GM19324 (cell line): ENCODE measurements around the gene PLCD3.

Experiments used
- ATAC-seq: cut with Tn5 transposase; IDR thresholded peaks from one replicate; pipeline ENCODE4 v1.9.1; 2021; ENCODE audit warnings: mild to moderate bottlenecking, moderate library complexity; ENCODE audit not compliant: unreplicated experiment, low FRiP score

The PLCD3 gene

DNA sequence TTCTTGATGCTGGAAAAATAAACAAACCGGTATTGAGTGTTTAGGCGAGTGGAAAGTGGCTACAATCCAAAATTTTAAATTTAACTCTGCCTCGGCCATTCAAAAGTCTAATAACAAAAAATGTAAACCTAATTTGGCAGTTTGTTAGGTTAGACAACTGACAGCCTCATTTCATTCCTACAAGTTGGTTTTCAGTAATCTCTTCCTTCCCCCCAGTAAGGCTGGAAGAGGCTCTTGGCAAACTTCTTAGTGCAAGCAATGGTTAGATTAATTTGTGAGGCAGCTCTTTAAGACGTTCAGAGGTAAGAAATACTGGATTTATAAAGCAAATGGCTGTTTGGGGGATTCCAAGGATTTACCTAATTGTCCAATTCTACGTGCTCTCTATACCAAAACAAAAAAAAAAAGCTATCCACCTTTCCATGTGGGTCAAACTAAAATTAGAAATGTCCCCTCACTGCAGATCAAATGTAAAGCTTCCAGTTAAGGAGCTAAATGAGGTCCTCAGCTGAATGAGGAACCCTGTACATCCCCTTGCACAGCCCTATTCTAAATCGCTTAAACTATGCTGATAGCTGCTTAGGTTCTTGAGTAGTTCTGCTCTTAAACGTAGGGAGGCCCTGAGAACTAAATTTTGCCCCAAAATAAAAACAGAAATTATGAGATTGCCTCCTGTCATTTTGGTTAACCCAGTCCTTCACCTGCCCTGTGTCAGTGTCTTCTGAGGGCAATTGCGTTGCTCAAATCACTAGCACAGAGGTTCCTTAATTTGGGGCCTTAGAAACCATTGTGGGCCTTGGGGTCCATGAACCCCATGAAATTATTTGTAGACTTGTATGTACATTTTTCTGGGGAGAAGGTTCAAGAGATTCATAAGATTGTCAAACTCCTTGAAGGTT is 18.8 kb upstream of the PLCD3 start:
- ATAC-seq, result no peak

DNA sequence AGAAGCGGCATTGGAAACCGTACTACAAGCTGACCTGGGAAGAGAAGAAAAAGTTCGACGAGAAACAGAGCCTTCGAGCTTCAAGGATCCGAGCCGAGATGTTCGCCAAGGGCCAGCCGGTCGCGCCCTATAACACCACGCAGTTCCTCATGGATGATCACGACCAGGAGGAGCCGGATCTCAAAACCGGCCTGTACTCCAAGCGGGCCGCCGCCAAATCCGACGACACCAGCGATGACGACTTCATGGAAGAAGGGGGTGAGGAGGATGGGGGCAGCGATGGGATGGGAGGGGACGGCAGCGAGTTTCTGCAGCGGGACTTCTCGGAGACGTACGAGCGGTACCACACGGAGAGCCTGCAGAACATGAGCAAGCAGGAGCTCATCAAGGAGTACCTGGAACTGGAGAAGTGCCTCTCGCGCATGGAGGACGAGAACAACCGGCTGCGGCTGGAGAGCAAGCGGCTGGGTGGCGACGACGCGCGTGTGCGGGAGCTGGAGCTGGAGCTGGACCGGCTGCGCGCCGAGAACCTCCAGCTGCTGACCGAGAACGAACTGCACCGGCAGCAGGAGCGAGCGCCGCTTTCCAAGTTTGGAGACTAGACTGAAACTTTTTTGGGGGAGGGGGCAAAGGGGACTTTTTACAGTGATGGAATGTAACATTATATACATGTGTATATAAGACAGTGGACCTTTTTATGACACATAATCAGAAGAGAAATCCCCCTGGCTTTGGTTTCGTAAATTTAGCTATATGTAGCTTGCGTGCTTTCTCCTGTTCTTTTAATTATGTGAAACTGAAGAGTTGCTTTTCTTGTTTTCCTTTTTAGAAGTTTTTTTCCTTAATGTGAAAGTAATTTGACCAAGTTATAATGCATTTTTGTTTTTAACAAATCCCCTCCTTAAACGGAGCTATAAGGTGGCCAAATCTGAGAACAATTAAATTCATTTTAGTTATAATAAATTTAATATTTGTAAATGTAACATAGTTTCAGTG is 17.7 kb upstream of the PLCD3 start:
- no peak for ATAC-seq

DNA sequence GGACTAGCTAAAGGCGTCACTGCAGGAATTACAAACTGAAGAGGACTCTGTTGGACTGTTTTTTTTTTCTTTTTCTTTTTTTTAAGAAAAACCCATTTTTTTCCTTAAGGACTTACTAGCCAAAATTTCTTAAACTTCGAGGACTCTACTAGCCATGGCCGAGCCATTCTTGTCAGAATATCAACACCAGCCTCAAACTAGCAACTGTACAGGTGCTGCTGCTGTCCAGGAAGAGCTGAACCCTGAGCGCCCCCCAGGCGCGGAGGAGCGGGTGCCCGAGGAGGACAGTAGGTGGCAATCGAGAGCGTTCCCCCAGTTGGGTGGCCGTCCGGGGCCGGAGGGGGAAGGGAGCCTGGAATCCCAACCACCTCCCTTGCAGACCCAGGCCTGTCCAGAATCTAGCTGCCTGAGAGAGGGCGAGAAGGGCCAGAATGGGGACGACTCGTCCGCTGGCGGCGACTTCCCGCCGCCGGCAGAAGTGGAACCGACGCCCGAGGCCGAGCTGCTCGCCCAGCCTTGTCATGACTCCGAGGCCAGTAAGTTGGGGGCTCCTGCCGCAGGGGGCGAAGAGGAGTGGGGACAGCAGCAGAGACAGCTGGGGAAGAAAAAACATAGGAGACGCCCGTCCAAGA is 16.8 kb upstream of the PLCD3 start:
- ATAC-seq, result no peak

GRCh38 chr17:45148183-45149036 is 16.1 kb upstream of the PLCD3 start, which contains the start of gene HEXIM1:
Gene HEXIM1, plus strand, starts transcription at chr17:45148475. Its CDS starts 716 bp downstream, at chr17:45149191.
- peak; percentile 77 for ATAC-seq

DNA sequence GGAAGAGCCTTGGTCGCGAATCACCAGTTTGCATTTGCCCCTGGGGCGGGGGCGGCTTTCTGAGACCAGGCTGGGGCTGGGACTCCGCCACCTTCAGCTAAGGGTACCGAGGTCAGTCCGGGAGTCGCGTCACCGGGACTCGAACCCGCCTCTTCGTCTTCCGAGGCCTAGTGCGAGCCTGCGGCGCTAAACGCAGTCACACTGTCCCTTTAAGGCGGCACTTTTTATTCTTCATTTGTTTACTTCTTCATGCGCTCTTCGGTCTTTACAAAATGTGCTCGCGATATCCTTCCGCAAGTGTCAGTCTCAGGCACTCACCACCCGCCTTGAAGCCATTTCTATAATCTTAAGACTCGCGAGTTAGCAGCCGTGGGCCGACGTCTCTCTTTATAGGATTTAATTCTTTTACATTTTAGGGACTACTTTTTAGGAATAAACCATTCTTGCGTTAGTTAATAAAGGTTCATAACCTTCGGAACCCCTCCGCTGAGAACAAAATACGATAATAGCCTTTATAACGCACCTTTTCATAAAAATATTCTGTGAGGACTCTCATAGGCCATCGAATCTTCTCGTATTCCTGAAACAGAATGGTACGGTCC is 15.4 kb upstream of the PLCD3 start:
- peak; percentile 17 for ATAC-seq

DNA sequence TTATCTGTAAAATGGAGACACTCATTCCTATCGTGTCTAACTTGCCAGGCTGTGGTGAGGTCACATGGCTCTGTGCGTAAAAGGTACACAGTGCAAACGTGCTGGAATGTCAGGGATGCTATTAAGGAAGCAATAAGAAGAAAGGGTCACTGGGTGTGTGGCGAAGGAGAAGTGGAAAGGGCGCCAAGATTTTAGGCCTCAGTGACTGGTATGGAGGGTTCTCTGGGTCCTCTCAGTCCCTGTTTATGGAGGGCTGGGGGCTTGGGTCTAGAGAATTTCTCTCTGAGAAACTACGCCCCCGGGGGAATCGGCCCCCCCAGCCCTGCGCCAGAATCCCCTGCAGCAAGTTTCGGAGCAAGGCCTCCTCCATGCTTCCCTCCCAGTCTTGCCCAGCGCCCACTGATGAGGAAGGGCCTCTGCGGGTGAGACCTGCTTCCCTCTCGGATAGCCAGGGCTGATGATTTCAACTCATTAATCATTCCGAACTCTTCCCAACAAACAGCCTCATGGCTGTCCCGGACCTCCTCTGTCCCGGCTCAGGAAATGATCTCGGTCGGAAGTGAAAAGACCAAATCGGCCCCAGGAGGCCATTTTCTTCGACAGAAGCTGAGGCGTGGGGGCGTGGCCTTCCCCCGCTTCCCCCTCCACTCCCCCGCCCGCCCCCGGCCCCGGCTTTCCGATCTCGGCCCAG is 14.7 kb upstream of the PLCD3 start:
- no peak for ATAC-seq

DNA sequence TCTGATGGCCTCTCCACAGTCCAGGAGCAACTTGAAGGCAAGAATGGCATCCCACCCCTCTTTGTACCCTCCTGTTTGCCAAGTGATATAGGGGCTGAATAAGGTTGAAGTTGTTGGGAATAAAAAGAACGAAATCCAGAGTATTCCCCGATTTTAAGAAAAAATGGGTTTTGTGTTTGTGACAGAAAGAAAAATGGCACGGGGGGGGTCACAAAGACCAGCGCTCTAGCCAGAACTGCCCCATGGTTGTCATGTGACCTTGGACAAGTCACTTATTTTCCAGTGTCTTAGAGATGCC is 14.2 kb upstream of the PLCD3 start:
- no peak for ATAC-seq

- ATAC-seq, result no peak
Observed at GRCh38 chr17:45146166-45146565, 13.9 kb upstream of the PLCD3 start.

- no peak for ATAC-seq
Observed at GRCh38 chr17:45145035-45145389, 12.7 kb upstream of the PLCD3 start.

GRCh38 chr17:45144199-45145034 is 12.1 kb upstream of the PLCD3 start:
- ATAC-seq, result no peak

GRCh38 chr17:45143767-45144198 is 11.5 kb upstream of the PLCD3 start:
- ATAC-seq, result no peak

DNA sequence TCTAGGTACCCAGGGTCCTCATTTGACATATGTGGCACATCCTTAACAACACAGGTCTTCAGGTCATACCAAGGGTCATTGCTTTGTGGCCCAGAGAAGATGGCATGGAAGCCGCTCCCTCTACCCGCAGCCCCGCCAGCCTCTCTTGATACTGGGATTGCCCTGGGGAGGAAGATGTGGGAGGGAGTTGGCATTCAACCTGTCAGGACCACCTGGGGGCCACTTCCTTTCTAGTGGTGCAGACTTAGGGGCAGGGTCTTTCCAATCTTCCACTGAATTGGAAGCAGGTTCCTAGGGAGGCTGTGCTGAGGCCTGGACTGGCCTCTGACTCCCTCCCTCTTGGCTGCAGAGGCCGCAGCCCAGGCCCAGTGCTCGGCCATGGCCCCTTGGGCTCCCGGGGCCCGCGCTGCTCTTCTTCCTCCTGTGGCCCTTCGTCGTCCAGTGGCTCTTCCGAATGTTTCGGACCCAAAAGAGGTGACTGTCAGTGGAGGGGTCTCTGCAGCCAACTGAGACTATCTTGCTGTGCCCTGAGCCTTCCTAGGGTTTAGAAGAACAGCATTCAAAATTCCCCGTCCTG is 10.9 kb upstream of the PLCD3 start:
- no peak for ATAC-seq

GRCh38 chr17:45139533-45139920 is 7.2 kb upstream of the PLCD3 start:
- ATAC-seq, result no peak

GRCh38 chr17:45138911-45139532 is 6.7 kb upstream of the PLCD3 start:
- ATAC-seq, result no peak

GRCh38 chr17:45137561-45138305 is 5.4 kb upstream of the PLCD3 start:
- ATAC-seq, result no peak

GRCh38 chr17:45136846-45137560 is 4.7 kb upstream of the PLCD3 start:
- no peak for ATAC-seq
